DND-41 (cell line): ENCODE results near the gene TMEM238.

ENCODE experiments used
- CTCF ChIP-seq: IDR thresholded peaks from 2 replicates; pipeline ENCODE4 v1.5.1; 2012; ENCODE audit warnings: borderline replicate concordance, low read length, moderate library complexity, mild to moderate bottlenecking; ENCODE audit not compliant: poor library complexity, severe bottlenecking; ENCODE audit errors: extremely low read depth
- EZH2 ChIP-seq: IDR thresholded peaks from 3 replicates; pipeline ENCODE4 v1.6.1; 2012; ENCODE audit warnings: borderline replicate concordance, low read depth, mild to moderate bottlenecking, moderate library complexity, low read length, inconsistent platforms; ENCODE audit not compliant: severe bottlenecking

GRCh38 chr19:55431183-55431582 lies 47.1 kb upstream of the TMEM238 start:
- TF ChIP-seq CTCF (no peak), EZH2 (no peak)
